Purkinje cell (primary cell): Measurements from ENCODE around the gene ENTR1. TPM values are rescaled to one million over a fixed set of nuclear protein-coding genes. Genes with fewer than 3 reads are reported as not detected.

Experiments used
- polyA plus RNA-seq: library from polyadenylated mRNA; unstranded; fragments of >200 nt; fragmentation: Nextera tagmentation; gene quantifications from 2 replicates; pipeline ENCODE4 v1.2.1, GENCODE V29; 2014

The ENTR1 gene
- polyA plus RNA-seq = 0.69 and 3.4 TPM in 2 replicates

DNA sequence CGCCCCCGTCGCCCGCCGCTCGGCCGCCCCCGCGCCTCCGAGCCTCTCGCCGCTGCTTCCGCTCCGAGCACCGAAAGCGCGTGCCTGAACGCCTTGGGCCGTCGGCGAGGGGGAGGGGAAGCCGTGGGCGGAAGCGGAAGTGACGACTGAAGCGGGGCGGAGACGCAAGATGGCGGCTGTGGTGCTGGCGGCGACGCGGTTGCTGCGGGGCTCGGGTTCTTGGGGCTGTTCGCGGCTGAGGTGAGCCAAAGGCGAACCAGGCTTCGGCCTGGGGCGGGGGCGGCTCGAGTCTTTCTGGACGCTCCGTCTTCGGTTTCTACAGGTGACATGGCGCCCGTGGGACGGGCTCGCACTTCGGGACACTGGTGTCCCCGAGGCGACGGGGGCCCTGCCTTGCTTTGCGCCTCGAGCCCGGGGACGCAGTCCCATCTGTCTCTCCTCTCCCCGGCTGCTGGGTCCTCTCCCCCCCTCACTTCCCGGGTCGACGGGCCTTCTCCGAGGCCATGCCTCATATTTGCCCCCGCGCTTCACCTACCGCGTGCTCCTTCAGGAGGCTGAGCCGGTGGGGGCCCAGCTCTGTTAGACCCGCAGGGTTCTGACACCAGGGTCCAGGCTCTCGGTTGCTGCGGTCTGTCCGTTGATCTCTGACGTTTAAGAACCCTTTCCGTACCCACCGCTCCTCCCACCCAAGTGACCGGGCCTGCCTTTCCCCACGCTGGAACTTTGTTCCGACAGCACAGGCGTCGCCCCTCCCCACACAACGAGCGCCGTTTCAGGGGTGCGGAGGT is at the start of gene ENTR1, which contains the start of gene PMPCA:
Gene ENTR1, minus strand, starts transcription at position 115 of the 788 bp plus-strand sequence. CDS start 217 bp downstream, outside the sequence.
Gene PMPCA, plus strand, starts transcription at position 159 of the 788 bp plus-strand sequence. Its CDS starts 11 bp downstream, at position 170.

DNA sequence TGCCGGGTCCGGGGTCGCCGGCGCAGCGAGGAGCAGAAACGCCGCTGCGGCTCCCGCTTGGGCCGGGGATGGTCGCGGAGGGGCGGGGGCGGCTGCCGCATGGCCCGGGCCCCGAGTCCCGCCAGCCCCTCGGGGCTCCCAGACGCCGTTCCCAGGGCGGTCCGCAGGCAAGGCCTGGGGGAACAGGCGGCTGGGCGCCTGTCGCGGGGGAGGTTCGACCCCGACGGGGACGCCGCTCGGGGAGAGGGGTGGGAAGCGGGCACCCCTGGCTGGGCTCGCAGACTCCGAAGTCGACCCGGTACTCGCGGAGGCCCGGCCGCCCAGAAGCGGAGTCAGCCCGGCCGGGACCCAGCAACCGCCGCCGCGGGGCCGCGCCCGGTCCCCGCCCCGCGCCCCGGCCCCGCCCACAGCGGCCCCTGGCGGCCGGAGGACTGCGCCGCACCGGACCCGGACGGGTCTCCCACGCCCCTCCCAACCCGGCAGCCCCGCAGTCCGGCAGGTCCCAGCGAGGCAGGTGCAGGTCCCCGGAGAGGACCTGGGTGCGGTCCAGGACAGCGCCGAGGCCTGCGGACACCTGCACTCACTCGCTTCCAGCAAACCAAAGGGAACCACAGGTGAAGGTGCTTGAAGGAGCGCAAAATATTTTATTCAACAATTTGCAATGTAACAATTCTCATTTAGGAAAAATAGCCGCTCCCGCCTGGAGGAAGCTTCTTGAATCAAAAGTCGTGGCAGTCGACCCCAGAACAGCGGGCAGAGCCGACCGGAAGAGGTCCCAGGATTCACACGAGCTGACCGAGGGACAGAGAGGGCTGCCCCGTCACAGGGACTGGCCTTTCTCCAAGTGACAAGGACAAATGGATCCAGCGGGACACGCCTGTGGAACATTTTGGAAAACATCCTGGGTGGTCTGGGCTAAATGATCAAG is 29.3 kb upstream of the ENTR1 start, which contains the start of gene INPP5E:
Gene INPP5E, minus strand, starts transcription at position 365 of the 928 bp plus-strand sequence. CDS start 426 bp downstream, outside the sequence.

DNA sequence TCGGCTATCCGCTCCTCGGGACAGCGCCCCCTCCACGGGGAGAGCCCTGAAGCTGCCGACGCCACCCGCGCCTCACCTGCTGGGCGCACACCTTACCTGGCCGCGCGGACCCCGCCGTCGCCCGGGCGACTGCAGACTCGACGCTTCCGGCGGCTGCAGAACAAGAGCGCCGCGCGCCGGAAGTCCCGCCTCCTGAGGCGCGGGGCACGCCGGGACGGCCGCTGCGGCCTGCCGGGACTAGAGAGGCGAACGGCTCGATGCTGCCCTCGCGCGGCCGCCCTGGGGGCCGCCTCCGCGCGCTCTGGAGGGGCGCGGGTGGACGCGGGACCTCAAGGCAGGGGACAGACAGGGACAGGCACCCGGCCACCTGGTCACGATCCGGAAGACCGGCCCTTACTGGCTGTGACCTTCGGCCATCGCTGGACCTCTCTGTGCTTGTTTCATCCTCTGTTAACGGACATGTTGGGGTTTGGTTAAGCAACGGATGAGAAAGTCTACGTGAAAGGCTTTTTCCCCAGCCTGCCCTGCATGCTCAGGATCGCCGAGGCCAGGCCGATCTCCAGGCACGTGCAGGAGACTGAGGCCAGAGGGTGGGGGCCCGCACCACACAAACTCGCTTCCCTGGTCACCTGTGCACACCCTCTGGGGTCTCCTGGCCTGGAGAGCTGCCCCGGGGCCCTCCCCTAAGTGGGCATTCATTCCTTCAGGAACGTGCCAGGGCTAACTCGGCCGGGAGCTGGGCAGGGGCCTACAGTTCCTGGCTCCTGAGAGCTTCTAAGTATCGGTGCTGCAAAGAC is 10.2 kb downstream of the ENTR1 start, which contains the start of gene SNAPC4:
Gene SNAPC4, minus strand, starts transcription at position 133 of the 797 bp plus-strand sequence. CDS start 1,742 bp downstream, outside the sequence.

GRCh38 chr9:136373300-136374182 is 36.9 kb downstream of the ENTR1 start, which contains the start of gene CARD9:
Gene CARD9 (minus strand): TSS chr9:136373669. CDS start chr9:136372078, 1,591 bp downstream.

GRCh38 chr9:136363106-136363948 is 47.1 kb downstream of the ENTR1 start, which contains the start of gene DNLZ:
Gene DNLZ (minus strand): TSS chr9:136363744. CDS start chr9:136363714, 30 bp downstream.

Other genes starting within 250 kb of the ENTR1 start
- not detected in 2 replicates for gene LHX3, start 205.5 kb downstream of the ENTR1 start, polyA plus RNA-seq
- 4.1 and 6.8 TPM in 2 replicates for gene QSOX2, start 164.8 kb downstream of the ENTR1 start, polyA plus RNA-seq
- not detected in 2 replicates for gene CCDC187, start 106.5 kb downstream of the ENTR1 start, polyA plus RNA-seq
- gene GPSM1, start 83.1 kb downstream of the ENTR1 start, polyA plus RNA-seq = 1.1 TPM in 1 of 2 replicates, not detected in the other
- gene DNLZ, start 46.9 kb downstream of the ENTR1 start, polyA plus RNA-seq = 0.62 and 1.5 TPM in 2 replicates
- not detected in 2 replicates for gene CARD9, start 36.9 kb downstream of the ENTR1 start, polyA plus RNA-seq
- 0.55 and 0.71 TPM in 2 replicates for gene SNAPC4, start 10.4 kb downstream of the ENTR1 start, polyA plus RNA-seq
- gene PMPCA, start within 50 bp of the ENTR1 start, polyA plus RNA-seq = 7.9 and 11.1 TPM in 2 replicates
- 0.38 and 1.9 TPM in 2 replicates for gene INPP5E, start 29.2 kb upstream of the ENTR1 start, polyA plus RNA-seq
- gene SEC16A, start 72.4 kb upstream of the ENTR1 start, polyA plus RNA-seq = 8.1 and 10.7 TPM in 2 replicates
- 0.03 and 0.08 TPM in 2 replicates for gene NOTCH1, start 135.4 kb upstream of the ENTR1 start, polyA plus RNA-seq